HTERT RPE-1 (cell line): ENCODE results near the gene NBPF26.
"Not testable (repeated sequence)": the region's sequence is repeated elsewhere in the genome, so short reads cannot be mapped to it uniquely, and the experiment has no call there.

Source experiments
- in situ Hi-C: fragments of 300-500 bp; cut with MboI; formaldehyde crosslinking; loops from 4 replicates; pipeline ENCODE4 v1.14.3; 2020; ENCODE audit warnings: low sequenced_read_pairs

NBPF26 gene

GRCh38 chr1:120850537-120851421 lies 127.0 kb downstream of the NBPF26 start:
- in situ Hi-C loops: not testable (repeated sequence)

- in situ Hi-C loops: not testable (repeated sequence)
Measured at GRCh38 chr1:120858144-120858543, 134.4 kb downstream of the NBPF26 start.

GRCh38 chr1:120859615-120860234 lies 136.0 kb downstream of the NBPF26 start:
- in situ Hi-C loops: not testable (repeated sequence)

GRCh38 chr1:120878206-120878605 lies 154.5 kb downstream of the NBPF26 start:
- in situ Hi-C loops: not testable (repeated sequence)

GRCh38 chr1:120880056-120880455 lies 156.3 kb downstream of the NBPF26 start:
- in situ Hi-C loops: not testable (repeated sequence)

- in situ Hi-C loops: not testable (repeated sequence)
Measured at GRCh38 chr1:120881934-120882333, 158.2 kb downstream of the NBPF26 start.
